HL-60 (cell line): Measurements from ENCODE around the gene FTO.

ENCODE experiments used
- DNase-seq, 2 experiments: peaks; one replicate each; pipeline ENCODE4 v3.0.0-alpha.2; 2010 to 2020; ENCODE audit warnings: low read depth in 1 of 2, low spot score in 1 of 2
- H3K27ac ChIP-seq: fragments of 250-450 bp; sonication (Bioruptor Pico); replicated peaks from 2 replicates; pipeline ENCODE4 v1.5.1; 2020; ENCODE audit warnings: mild to moderate bottlenecking, moderate library complexity
- H3K27me3 ChIP-seq: fragments of 250-450 bp; sonication (Bioruptor Pico); 2 replicates; pipeline ENCODE4 v1.5.1; 2021; ENCODE audit warnings: mild to moderate bottlenecking, moderate library complexity; ENCODE audit not compliant: insufficient read depth, poor library complexity, severe bottlenecking
- H3K4me3 ChIP-seq: replicated peaks from 2 replicates; pipeline ENCODE4 v1.5.1; 2011; ENCODE audit warnings: mild to moderate bottlenecking, control low read depth, low read length; ENCODE audit not compliant: insufficient read depth
- GABPA ChIP-seq: IDR thresholded peaks from 2 replicates; pipeline ENCODE4 v1.6.1; 2012; ENCODE audit warnings: low read depth
- POLR2AphosphoS5 ChIP-seq: IDR thresholded peaks from 2 replicates; pipeline ENCODE4 v1.6.1; 2012; ENCODE audit warnings: low read depth
- SPI1 ChIP-seq: IDR thresholded peaks from 2 replicates; pipeline ENCODE4 v1.6.1; 2012; ENCODE audit warnings: low read depth, mild to moderate bottlenecking, borderline replicate concordance
- TF ChIP-seq, protein P1 (sequence below): IDR thresholded peaks from one replicate; pipeline ENCODE4 v1.5.1; 2011; ENCODE audit warnings: low read length, control low read depth, inconsistent platforms; ENCODE audit not compliant: insufficient read depth
- TF ChIP-seq, protein P2 (sequence below): IDR thresholded peaks from 2 replicates; pipeline ENCODE4 v1.6.1; 2012; ENCODE audit warnings: low read depth; ENCODE audit not compliant: insufficient replicate concordance

Gene FTO

GRCh38 chr16:53773150-53773846 is 69.3 kb downstream of the FTO start:
- no peaks in the 10 kb centered on the region for H3K27me3 ChIP-seq
- no peak overlapping the region for H3K27ac ChIP-seq
- no peak overlapping the region for H3K4me3 ChIP-seq
- DNase-seq: peak; percentile 8 to 45
- no peak for TF ChIP-seq POLR2AphosphoS5
- TF ChIP-seq, protein P1, sequence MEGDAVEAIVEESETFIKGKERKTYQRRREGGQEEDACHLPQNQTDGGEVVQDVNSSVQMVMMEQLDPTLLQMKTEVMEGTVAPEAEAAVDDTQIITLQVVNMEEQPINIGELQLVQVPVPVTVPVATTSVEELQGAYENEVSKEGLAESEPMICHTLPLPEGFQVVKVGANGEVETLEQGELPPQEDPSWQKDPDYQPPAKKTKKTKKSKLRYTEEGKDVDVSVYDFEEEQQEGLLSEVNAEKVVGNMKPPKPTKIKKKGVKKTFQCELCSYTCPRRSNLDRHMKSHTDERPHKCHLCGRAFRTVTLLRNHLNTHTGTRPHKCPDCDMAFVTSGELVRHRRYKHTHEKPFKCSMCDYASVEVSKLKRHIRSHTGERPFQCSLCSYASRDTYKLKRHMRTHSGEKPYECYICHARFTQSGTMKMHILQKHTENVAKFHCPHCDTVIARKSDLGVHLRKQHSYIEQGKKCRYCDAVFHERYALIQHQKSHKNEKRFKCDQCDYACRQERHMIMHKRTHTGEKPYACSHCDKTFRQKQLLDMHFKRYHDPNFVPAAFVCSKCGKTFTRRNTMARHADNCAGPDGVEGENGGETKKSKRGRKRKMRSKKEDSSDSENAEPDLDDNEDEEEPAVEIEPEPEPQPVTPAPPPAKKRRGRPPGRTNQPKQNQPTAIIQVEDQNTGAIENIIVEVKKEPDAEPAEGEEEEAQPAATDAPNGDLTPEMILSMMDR: peak; percentile 43

GRCh38 chr16:53773881-53774280 is 69.9 kb downstream of the FTO start:
- DNase-seq: no peak
- Histone ChIP-seq H3K27me3 (no peaks in the 10 kb centered on the region), H3K27ac (no peak overlapping the region), H3K4me3 (no peak overlapping the region)
- TF ChIP-seq SPI1: no peak
- no peak for TF ChIP-seq GABPA
- no peak for TF ChIP-seq POLR2AphosphoS5
- TF ChIP-seq, protein P1: no peak
- TF ChIP-seq, protein P2, sequence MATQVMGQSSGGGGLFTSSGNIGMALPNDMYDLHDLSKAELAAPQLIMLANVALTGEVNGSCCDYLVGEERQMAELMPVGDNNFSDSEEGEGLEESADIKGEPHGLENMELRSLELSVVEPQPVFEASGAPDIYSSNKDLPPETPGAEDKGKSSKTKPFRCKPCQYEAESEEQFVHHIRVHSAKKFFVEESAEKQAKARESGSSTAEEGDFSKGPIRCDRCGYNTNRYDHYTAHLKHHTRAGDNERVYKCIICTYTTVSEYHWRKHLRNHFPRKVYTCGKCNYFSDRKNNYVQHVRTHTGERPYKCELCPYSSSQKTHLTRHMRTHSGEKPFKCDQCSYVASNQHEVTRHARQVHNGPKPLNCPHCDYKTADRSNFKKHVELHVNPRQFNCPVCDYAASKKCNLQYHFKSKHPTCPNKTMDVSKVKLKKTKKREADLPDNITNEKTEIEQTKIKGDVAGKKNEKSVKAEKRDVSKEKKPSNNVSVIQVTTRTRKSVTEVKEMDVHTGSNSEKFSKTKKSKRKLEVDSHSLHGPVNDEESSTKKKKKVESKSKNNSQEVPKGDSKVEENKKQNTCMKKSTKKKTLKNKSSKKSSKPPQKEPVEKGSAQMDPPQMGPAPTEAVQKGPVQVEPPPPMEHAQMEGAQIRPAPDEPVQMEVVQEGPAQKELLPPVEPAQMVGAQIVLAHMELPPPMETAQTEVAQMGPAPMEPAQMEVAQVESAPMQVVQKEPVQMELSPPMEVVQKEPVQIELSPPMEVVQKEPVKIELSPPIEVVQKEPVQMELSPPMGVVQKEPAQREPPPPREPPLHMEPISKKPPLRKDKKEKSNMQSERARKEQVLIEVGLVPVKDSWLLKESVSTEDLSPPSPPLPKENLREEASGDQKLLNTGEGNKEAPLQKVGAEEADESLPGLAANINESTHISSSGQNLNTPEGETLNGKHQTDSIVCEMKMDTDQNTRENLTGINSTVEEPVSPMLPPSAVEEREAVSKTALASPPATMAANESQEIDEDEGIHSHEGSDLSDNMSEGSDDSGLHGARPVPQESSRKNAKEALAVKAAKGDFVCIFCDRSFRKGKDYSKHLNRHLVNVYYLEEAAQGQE: no peak

DNA sequence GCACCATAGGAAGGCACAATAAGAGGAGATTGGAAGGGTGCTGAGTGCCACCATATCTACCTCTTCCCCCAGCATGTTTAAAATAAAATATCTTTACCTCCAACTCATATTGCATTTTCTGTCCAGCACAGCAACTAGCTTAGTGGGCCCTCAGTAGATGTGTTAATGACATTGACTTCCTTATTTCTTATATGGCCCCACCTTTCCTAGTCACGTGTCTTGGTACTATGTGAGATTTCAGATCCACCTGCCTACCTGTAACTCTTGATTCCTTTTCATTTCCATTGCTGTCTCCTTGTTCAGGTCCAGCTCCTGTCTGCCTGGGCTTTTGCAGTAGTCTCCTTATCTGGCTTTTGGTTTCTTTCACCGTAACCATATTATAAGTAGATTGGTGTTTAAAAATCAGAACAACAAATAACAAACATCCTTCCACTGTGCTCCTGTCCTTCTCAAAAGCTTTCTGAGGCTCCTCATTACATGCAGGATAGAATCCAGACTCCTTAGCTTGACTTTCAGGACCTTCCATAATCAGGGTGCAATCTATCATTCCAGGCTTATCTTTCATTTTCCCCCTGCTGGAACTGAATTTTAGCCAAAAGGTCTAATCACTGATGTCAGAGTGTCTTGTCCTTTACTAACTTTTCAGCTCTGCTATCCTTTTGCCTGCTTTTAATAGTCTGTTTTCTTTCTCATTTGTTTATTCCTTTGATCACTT is 71.3 kb downstream of the FTO start:
- Histone ChIP-seq H3K27me3 (no peaks in the 10 kb centered on the region), H3K27ac (no peak overlapping the region), H3K4me3 (no peak overlapping the region)
- DNase-seq: no peak
- TF ChIP-seq SPI1 (peak; percentile 69), GABPA (no peak), POLR2AphosphoS5 (no peak)

GRCh38 chr16:53775821-53776431 is 72.0 kb downstream of the FTO start:
- Histone ChIP-seq H3K27ac (no peak overlapping the region), H3K4me3 (no peak overlapping the region), H3K27me3 (no peaks in the 10 kb centered on the region)
- peak; percentile 56 to 69 for DNase-seq
- TF ChIP-seq GABPA: no peak
- TF ChIP-seq, protein P2: no peak
- peak; percentile 11; the same call in 1 of the 2 replicates for TF ChIP-seq SPI1
